ENCODE data around the gene ZNF563.

ZNF563 gene

GRCh38 chr19:12278713-12279112, 54.7 kb downstream of the ZNF563 start:
- H3K4me3 ChIP-seq (replicated peaks; ENCODE audit: low read depth, low read length), result no peak overlapping the region
- DNase-seq (ENCODE audit: extremely low read depth, low read depth), result no peak
- TF ChIP-seq, protein P1, sequence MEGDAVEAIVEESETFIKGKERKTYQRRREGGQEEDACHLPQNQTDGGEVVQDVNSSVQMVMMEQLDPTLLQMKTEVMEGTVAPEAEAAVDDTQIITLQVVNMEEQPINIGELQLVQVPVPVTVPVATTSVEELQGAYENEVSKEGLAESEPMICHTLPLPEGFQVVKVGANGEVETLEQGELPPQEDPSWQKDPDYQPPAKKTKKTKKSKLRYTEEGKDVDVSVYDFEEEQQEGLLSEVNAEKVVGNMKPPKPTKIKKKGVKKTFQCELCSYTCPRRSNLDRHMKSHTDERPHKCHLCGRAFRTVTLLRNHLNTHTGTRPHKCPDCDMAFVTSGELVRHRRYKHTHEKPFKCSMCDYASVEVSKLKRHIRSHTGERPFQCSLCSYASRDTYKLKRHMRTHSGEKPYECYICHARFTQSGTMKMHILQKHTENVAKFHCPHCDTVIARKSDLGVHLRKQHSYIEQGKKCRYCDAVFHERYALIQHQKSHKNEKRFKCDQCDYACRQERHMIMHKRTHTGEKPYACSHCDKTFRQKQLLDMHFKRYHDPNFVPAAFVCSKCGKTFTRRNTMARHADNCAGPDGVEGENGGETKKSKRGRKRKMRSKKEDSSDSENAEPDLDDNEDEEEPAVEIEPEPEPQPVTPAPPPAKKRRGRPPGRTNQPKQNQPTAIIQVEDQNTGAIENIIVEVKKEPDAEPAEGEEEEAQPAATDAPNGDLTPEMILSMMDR (IDR thresholded peaks at IDR 0.05; ENCODE audit: low read depth, low read length, missing control alignments), result no peak

GRCh38 chr19:12272980-12273901, 60.2 kb downstream of the ZNF563 start:
- H3K4me3 ChIP-seq (replicated peaks; ENCODE audit: low read depth, low read length), result no peak overlapping the region
- no peak for DNase-seq (ENCODE audit: extremely low read depth, low read depth)
- TF ChIP-seq, protein P1 (IDR thresholded peaks at IDR 0.05; ENCODE audit: low read depth, low read length, missing control alignments), result no peak

- DNase-seq (ENCODE audit: extremely low read depth, low read depth), result no peak
- TF ChIP-seq, protein P1 (IDR thresholded peaks at IDR 0.05; ENCODE audit: low read depth, low read length, missing control alignments), result no peak
- H3K4me3 ChIP-seq (replicated peaks; ENCODE audit: low read depth, low read length), result no peak overlapping the region
Observed at GRCh38 chr19:12272386-12272785, 61.0 kb downstream of the ZNF563 start.

DNA sequence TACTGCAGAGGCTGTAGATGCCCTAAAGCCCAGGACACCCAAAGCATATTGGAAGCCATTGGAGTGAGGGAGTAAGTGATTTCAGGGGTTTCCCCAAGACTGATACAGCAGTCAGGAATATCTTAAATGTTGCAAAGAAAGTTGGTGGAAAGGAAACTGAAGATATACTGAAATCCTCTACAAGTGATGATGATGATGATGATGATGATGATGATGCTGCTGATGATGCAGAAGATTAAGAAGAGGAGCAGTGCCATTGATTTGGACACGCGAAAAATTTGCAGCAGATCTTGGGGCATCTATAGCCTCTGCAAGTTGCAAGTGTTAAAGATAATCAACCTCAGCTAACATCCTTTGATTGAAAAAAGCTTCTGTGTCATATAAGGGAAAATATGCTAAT, 62.6 kb downstream of the ZNF563 start:
- no peak for DNase-seq (ENCODE audit: extremely low read depth, low read depth)
- no peak overlapping the region for H3K4me3 ChIP-seq (replicated peaks; ENCODE audit: low read depth, low read length)
- TF ChIP-seq, protein P1 (IDR thresholded peaks at IDR 0.05; ENCODE audit: low read depth, low read length, missing control alignments), result no peak

All from HFF-Myc (cell line).